HFF-Myc (cell line): ENCODE data around the gene PLCL1.

ENCODE experiments used
- DNase-seq: peaks from one replicate; pipeline ENCODE4 v3.0.0-alpha.2; 2011; ENCODE audit warnings: low read depth; ENCODE audit errors: extremely low read depth
- H3K4me3 ChIP-seq: replicated peaks from 2 replicates; pipeline ENCODE4 v1.5.1; 2011; ENCODE audit warnings: low read depth, mild to moderate bottlenecking, control low read depth, low read length
- TF ChIP-seq, protein P1 (sequence below): IDR thresholded peaks from 2 replicates; pipeline ENCODE4 v1.5.1; 2012; ENCODE audit warnings: mild to moderate bottlenecking, low read depth, low read length, control low read depth; ENCODE audit errors: missing control alignments

Gene PLCL1

DNA sequence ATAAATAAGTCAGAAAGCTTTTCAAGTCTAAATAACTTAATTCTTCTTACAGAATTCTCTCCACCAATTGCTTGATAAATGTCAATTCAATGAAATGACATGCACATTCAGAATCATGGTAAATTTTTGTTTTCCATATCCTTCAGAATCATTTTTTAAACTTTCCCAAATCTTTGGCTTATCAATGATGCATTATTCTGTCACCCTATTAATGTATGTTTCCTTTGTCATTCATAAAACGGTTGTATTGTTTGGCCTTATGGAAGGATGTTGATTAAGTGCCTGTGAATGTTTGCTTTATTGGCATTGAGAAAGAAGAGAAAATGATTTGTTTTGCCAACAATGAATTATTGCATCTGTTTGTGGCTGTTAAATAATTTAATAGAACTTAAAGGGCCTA is 260.9 kb downstream of the PLCL1 start:
- no peak overlapping the region for H3K4me3 ChIP-seq
- TF ChIP-seq, protein P1, sequence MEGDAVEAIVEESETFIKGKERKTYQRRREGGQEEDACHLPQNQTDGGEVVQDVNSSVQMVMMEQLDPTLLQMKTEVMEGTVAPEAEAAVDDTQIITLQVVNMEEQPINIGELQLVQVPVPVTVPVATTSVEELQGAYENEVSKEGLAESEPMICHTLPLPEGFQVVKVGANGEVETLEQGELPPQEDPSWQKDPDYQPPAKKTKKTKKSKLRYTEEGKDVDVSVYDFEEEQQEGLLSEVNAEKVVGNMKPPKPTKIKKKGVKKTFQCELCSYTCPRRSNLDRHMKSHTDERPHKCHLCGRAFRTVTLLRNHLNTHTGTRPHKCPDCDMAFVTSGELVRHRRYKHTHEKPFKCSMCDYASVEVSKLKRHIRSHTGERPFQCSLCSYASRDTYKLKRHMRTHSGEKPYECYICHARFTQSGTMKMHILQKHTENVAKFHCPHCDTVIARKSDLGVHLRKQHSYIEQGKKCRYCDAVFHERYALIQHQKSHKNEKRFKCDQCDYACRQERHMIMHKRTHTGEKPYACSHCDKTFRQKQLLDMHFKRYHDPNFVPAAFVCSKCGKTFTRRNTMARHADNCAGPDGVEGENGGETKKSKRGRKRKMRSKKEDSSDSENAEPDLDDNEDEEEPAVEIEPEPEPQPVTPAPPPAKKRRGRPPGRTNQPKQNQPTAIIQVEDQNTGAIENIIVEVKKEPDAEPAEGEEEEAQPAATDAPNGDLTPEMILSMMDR: no peak
- no peak for DNase-seq

DNA sequence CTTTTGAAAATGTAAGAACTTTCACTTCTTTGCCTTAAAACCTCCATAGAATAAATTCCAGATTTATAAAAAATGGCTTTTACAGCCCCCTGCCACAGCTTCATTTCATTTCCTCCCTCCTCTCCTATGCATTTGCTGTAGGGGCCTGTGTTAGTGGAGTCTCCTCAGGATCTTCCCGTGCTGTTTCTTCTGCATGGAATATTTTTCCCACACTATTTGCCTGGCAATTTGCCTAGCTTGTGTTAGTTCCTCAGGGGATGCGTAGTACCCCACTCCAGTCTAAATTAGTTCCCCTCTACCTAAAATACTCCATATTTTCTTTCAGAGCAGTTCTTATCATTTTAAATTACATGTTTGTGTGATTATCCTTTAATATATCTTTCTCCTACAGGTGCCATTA is 262.2 kb downstream of the PLCL1 start:
- TF ChIP-seq, protein P1: no peak
- H3K4me3 ChIP-seq: no peak overlapping the region
- DNase-seq: no peak

DNA sequence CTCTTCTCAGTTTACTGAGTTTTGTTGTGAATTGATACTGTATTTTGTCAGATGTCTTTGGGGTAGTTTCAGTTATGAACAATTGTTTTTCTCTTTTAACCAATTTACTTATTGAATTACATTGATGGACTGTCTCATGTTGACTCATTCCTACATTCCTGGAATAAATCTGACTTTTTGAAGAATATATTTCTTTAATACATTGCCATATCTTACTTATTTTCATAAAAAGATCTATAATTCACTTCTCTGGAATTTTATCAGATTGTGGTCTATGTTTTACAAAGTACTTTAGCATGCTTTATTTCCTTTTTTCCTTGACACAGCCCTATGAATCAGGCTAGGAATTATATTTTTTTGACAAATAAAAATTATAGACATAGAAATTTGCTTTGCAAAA is 268.3 kb downstream of the PLCL1 start:
- TF ChIP-seq, protein P1: no peak
- H3K4me3 ChIP-seq: no peak overlapping the region
- no peak for DNase-seq

DNA sequence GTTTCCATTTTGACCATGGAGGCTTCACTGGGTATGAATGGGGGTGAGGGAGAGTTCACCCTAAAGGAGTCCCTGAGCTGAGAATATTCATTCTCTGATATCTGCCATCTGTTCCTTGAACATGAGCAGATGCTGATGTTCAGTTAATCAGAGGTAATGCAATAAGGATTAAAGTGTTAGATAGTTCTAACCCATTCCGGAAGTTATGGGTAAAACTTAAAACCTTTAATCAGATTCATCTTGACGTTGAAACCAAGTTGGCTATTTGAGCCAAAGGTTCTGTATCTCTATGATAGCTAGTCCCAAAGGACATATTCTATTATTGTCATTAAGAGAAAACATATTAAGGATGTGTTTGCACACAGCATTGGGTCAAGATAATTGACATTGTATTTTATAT is 268.9 kb downstream of the PLCL1 start:
- TF ChIP-seq, protein P1: no peak

DNA sequence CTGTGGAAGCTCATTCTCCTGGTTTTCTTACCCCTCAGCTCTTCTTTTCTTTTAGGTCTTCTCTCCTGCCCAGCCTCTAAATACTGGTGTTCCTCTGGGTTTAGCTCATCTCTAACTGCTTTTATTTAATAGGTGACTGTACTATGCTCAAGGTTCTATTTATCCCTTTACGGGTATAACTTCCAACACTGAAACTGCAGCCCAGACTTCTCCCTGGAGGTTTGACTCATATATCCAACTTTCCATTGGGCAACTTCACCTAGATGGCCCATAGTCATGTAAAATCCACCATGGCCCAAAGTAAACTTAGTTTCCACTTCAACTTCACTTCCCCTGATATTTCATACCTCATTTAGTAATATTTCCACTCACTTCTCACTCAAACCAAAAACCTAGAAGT is 273.1 kb downstream of the PLCL1 start:
- no peak for DNase-seq
- no peak overlapping the region for H3K4me3 ChIP-seq
- TF ChIP-seq, protein P1: no peak

More for the DNA sequence above, 268.9 kb downstream of the PLCL1 start:
- DNase-seq: no peak
- no peak overlapping the region for H3K4me3 ChIP-seq

DNA sequence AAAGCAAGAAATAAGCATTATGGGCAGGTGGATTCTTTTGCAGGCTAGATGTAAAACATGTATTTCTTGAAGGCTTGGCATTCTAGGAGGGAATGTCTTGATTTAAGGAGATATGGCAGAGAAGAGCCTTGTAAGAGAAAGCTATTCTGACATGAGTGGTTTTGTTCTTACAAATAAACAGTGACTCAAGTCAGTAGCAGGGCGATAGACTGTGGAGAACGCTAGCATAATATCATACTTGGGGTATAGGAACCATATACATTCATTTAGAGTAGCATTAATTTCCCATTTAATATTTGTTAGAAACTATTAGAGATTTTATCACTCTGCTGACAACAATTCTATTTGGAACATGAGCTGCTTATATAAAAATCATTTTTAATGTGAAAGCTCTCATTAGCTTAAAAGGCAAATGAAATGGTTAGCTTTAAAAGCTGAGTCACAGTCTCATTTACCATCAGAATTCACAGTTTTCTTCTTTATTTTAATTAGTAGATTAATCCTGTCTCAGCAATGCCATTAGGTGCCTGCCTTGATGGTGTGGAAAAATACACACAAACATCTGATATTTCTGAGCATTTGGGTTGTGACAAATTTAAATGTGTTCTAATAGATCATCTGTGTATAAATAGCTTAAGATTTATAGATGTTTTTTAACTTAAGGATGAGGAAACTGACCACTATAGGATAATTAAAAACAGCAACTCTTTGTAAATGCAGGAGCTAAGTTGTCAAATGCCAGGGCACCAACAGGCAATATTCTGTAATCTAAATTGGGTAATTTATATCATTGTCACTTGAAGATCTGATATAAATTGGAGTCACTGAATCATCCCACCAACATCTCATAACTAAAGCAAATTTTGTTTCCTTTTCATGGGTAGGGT is 276.7 kb downstream of the PLCL1 start:
- H3K4me3 ChIP-seq: no peak overlapping the region
- no peak for DNase-seq
- TF ChIP-seq, protein P1: no peak

DNA sequence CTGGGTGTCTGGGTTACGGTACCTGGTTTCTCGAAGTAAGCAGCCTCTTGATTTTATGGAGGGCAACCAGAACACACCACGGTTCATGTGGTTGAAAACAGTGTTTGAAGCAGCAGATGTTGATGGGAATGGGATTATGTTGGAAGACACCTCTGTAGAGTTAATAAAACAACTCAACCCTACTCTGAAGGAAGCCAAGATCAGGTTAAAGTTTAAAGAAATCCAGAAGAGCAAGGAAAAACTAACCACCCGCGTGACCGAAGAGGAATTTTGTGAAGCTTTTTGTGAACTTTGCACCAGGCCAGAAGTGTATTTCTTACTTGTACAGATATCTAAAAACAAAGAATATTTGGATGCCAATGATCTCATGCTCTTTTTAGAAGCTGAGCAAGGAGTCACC is 279.8 kb downstream of the PLCL1 start:
- TF ChIP-seq, protein P1: no peak
- no peak for DNase-seq
- no peak overlapping the region for H3K4me3 ChIP-seq
